ENCODE data around the gene ANAPC16. TPM values are rescaled to one million over a fixed set of nuclear protein-coding genes. Genes with fewer than 3 reads are reported as not detected.
"Not testable (repeated sequence)": the region's sequence is repeated elsewhere in the genome, so short reads cannot be mapped to it uniquely, and the experiment has no call there.

Gene ANAPC16
- total RNA-seq, 1 experiment from 2014 or later: 129 TPM

DNA sequence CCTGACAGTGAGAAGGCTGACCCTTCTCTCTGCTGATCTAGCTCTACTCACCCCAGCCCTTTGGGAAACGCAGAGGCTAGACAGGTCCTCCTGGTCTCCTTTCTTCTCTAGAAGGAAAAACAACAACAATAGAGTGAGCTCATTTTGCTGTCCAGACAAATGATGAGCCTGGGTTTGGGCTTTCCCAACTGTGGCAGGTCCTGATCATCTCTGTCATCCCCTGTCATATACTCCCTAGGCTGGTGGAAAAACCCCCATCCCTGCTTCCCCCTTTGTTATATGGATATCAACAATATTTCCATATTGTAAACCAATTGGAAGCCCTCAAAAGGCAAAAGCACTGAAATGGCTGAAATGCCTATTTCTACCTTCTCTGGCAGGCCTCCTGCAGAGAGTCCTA, 48.7 kb downstream of the ANAPC16 start:
- Histone ChIP-seq H4K20me1 (ENCODE audit: insufficient read depth, low read depth, low read length) (no peaks in the 10 kb centered on the region), H3K4me1 (ENCODE audit: low read length) (peaks cover 38% of the 10 kb centered on the region), H3K9me3 (ENCODE audit: low read length) (no peaks in the 10 kb centered on the region), H3K9me2 (replicated peaks; ENCODE audit: insufficient read depth, low read length) (no peaks in the 10 kb centered on the region), H3K9ac (ENCODE audit: low read length) (no peak overlapping the region), H3K27me3 (ENCODE audit: low read length) (no peaks in the 10 kb centered on the region), H3K4me2 (ENCODE audit: low read depth, low read length, poor library complexity, severe bottlenecking) (no peak overlapping the region), H3K36me3 (ENCODE audit: insufficient read depth, low read length) (no peaks in the 10 kb centered on the region), H2AFZ (ENCODE audit: low read length) (no peak overlapping the region), H3K4me3 (ENCODE audit: low read length) (no peak overlapping the region), H3K27ac (ENCODE audit: low read length) (no peak overlapping the region), H3K79me2 (ENCODE audit: low read length) (no peaks in the 10 kb centered on the region)
- DNase-seq: no peak

- no peaks in the 10 kb centered on the region for H3K36me3 ChIP-seq (ENCODE audit: insufficient read depth, low read length)
- no peaks in the 10 kb centered on the region for H4K20me1 ChIP-seq (ENCODE audit: insufficient read depth, low read depth, low read length)
- H3K27me3 ChIP-seq (ENCODE audit: low read length): no peaks in the 10 kb centered on the region
- no peak overlapping the region for H3K27ac ChIP-seq (ENCODE audit: low read length)
- H3K9ac ChIP-seq (ENCODE audit: low read length): no peak overlapping the region
- H3K4me3 ChIP-seq (ENCODE audit: low read length): no peak overlapping the region
- H3K79me2 ChIP-seq (ENCODE audit: low read length): no peaks in the 10 kb centered on the region
- no peaks in the 10 kb centered on the region for H3K9me3 ChIP-seq (ENCODE audit: low read length)
- H3K9me2 ChIP-seq (replicated peaks; ENCODE audit: insufficient read depth, low read length): no peaks in the 10 kb centered on the region
- H3K4me1 ChIP-seq (ENCODE audit: low read length): peaks cover 29% of the 10 kb centered on the region
- no peak overlapping the region for H2AFZ ChIP-seq (ENCODE audit: low read length)
- H3K4me2 ChIP-seq (ENCODE audit: low read depth, low read length, poor library complexity, severe bottlenecking): no peak overlapping the region
- no peak for DNase-seq
Measured at GRCh38 chr10:72265508-72265907, 49.7 kb downstream of the ANAPC16 start.

GRCh38 chr10:72265990-72266865, 50.4 kb downstream of the ANAPC16 start:
- Histone ChIP-seq H3K9me2 (replicated peaks; ENCODE audit: insufficient read depth, low read length) (no peaks in the 10 kb centered on the region), H4K20me1 (ENCODE audit: insufficient read depth, low read depth, low read length) (no peaks in the 10 kb centered on the region), H3K36me3 (ENCODE audit: insufficient read depth, low read length) (no peaks in the 10 kb centered on the region), H3K4me2 (ENCODE audit: low read depth, low read length, poor library complexity, severe bottlenecking) (no peak overlapping the region), H3K27ac (ENCODE audit: low read length) (no peak overlapping the region), H3K27me3 (ENCODE audit: low read length) (no peaks in the 10 kb centered on the region), H3K79me2 (ENCODE audit: low read length) (no peaks in the 10 kb centered on the region), H3K9me3 (ENCODE audit: low read length) (no peaks in the 10 kb centered on the region), H3K4me1 (ENCODE audit: low read length) (peaks cover 22% of the 10 kb centered on the region), H2AFZ (ENCODE audit: low read length) (no peak overlapping the region), H3K9ac (ENCODE audit: low read length) (no peak overlapping the region), H3K4me3 (ENCODE audit: low read length) (no peak overlapping the region)
- no peak for DNase-seq

- DNase-seq: no peak
- Histone ChIP-seq H2AFZ (ENCODE audit: low read length) (no peak overlapping the region), H3K79me2 (ENCODE audit: low read length) (no peaks in the 10 kb centered on the region), H3K9me3 (ENCODE audit: low read length) (no peaks in the 10 kb centered on the region), H3K36me3 (ENCODE audit: insufficient read depth, low read length) (no peaks in the 10 kb centered on the region), H3K4me1 (ENCODE audit: low read length) (peaks cover 17% of the 10 kb centered on the region), H3K4me2 (ENCODE audit: low read depth, low read length, poor library complexity, severe bottlenecking) (no peak overlapping the region), H3K27ac (ENCODE audit: low read length) (no peak overlapping the region), H3K9ac (ENCODE audit: low read length) (no peak overlapping the region), H3K9me2 (replicated peaks; ENCODE audit: insufficient read depth, low read length) (no peaks in the 10 kb centered on the region), H3K27me3 (ENCODE audit: low read length) (no peaks in the 10 kb centered on the region), H3K4me3 (ENCODE audit: low read length) (no peak overlapping the region), H4K20me1 (ENCODE audit: insufficient read depth, low read depth, low read length) (no peaks in the 10 kb centered on the region)
Measured at GRCh38 chr10:72267381-72267780, 51.6 kb downstream of the ANAPC16 start.

DNA sequence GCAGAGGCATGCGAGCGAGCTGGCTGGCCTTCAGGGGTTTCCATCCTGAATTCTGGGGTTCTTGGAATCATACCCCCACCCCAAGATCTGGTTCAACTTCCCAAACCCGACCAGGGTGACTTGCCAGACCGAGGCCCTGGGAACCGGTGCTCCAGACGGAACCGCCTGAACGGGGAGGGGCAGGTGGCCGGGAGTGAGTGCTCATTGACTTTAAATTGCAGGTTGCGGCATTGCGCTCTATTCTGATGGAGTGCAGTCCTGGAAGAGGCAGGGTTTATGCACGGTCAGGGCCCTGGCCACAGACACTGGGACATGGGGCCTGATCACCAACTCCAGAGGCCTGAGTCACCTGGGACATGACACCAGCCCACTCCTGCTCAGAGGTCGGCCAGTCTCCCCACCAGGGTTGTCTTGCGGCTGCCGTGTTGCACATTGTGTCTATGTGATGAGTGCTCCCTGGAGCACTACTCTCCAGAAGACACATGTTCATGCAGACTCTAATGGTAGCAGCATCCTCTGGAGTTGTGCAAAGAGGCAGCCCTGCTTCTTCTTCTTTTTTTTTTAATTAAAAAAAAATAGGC, 52.1 kb downstream of the ANAPC16 start:
- Histone ChIP-seq H3K79me2 (ENCODE audit: low read length) (no peaks in the 10 kb centered on the region), H3K27me3 (ENCODE audit: low read length) (no peaks in the 10 kb centered on the region), H3K36me3 (ENCODE audit: insufficient read depth, low read length) (no peaks in the 10 kb centered on the region), H2AFZ (ENCODE audit: low read length) (no peak overlapping the region), H3K9me2 (replicated peaks; ENCODE audit: insufficient read depth, low read length) (no peaks in the 10 kb centered on the region), H3K9me3 (ENCODE audit: low read length) (no peaks in the 10 kb centered on the region), H3K4me2 (ENCODE audit: low read depth, low read length, poor library complexity, severe bottlenecking) (no peak overlapping the region), H3K9ac (ENCODE audit: low read length) (no peak overlapping the region), H4K20me1 (ENCODE audit: insufficient read depth, low read depth, low read length) (no peaks in the 10 kb centered on the region), H3K4me3 (ENCODE audit: low read length) (no peak overlapping the region), H3K4me1 (ENCODE audit: low read length) (peaks cover 20% of the 10 kb centered on the region), H3K27ac (ENCODE audit: low read length) (no peak overlapping the region)
- DNase-seq: no peak

DNA sequence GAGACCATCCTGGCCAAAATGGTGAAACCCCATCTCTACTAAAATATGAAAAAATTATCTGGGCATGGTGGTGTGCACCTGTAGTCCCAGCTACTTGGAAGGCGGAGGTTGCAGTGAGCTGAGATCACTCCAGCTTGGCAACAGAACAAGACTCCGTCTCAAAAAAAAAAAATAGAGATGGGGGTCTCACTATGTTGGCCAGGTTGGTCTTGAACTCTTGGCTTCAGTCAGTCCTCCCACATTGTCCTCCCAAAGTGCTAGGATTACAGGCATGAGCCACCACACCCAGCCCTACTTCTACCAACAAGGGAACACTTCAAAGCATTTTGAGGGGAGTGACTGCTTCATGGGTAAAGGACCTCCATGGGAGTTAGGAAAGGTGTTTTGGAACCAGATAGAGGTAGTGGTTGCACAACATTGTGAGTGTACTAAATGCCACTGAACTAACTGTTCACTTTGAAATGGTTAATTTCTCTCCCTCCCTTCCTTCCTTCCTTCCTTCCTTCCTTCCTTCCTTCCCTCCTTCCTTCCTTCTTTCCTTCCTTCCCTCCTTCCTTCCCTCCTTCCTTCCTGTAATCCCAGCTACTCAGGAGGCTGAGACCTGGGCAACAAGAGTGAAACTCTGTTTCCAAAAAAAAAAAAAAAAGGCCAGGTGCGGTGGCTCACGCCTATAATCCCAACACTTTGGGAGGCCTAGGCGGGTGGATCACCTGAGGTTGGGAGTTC, 52.8 kb downstream of the ANAPC16 start:
- not testable (repeated sequence) for H3K9ac ChIP-seq (ENCODE audit: low read length); H3K9me3 ChIP-seq (ENCODE audit: low read length); H3K4me2 ChIP-seq (ENCODE audit: low read depth, low read length, poor library complexity, severe bottlenecking); H3K36me3 ChIP-seq (ENCODE audit: insufficient read depth, low read length); H3K79me2 ChIP-seq (ENCODE audit: low read length); H2AFZ ChIP-seq (ENCODE audit: low read length); DNase-seq; H3K27ac ChIP-seq (ENCODE audit: low read length); H4K20me1 ChIP-seq (ENCODE audit: insufficient read depth, low read depth, low read length); H3K4me3 ChIP-seq (ENCODE audit: low read length); H3K9me2 ChIP-seq (replicated peaks; ENCODE audit: insufficient read depth, low read length); H3K27me3 ChIP-seq (ENCODE audit: low read length)
- H3K4me1 ChIP-seq (ENCODE audit: low read length): peaks cover 18% of the 10 kb centered on the region

- peaks cover 12% of the 10 kb centered on the region for H3K79me2 ChIP-seq (ENCODE audit: low read length)
- H3K9me2 ChIP-seq (replicated peaks; ENCODE audit: insufficient read depth, low read length): no peaks in the 10 kb centered on the region
- H3K27ac ChIP-seq (ENCODE audit: low read length): no peak overlapping the region
- H3K4me2 ChIP-seq (ENCODE audit: low read depth, low read length, poor library complexity, severe bottlenecking): no peak overlapping the region
- no peaks in the 10 kb centered on the region for H3K9me3 ChIP-seq (ENCODE audit: low read length)
- peaks cover 28% of the 10 kb centered on the region for H3K4me1 ChIP-seq (ENCODE audit: low read length)
- H3K9ac ChIP-seq (ENCODE audit: low read length): no peak overlapping the region
- H4K20me1 ChIP-seq (ENCODE audit: insufficient read depth, low read depth, low read length): peaks cover 18% of the 10 kb centered on the region
- no peaks in the 10 kb centered on the region for H3K27me3 ChIP-seq (ENCODE audit: low read length)
- no peak overlapping the region for H2AFZ ChIP-seq (ENCODE audit: low read length)
- DNase-seq: no peak
- no peak overlapping the region for H3K4me3 ChIP-seq (ENCODE audit: low read length)
- peaks cover 18% of the 10 kb centered on the region for H3K36me3 ChIP-seq (ENCODE audit: insufficient read depth, low read length)
Measured at GRCh38 chr10:72270607-72271281, 54.9 kb downstream of the ANAPC16 start.
